H1 (cell line): ENCODE measurements around the gene SBNO2. TPM values are rescaled to one million over a fixed set of nuclear protein-coding genes. Genes with fewer than 3 reads are reported as not detected.

Experiments used
- EP300 ChIP-seq, 2 experiments: IDR thresholded peaks; 1 replicate in 1 of 2; 2 replicates in 1 of 2; pipeline ENCODE4 v1.6.1; 2011 to 2012; ENCODE audit warnings: low read depth in 2 of 2, low read length in 2 of 2, mild to moderate bottlenecking in 2 of 2, borderline replicate concordance in 1 of 2, inconsistent platforms in 1 of 2, moderate library complexity in 1 of 2
- NANOG ChIP-seq: IDR thresholded peaks from 2 replicates; pipeline ENCODE4 v1.6.1; 2011; ENCODE audit warnings: low read length, low read depth, mild to moderate bottlenecking, inconsistent platforms; ENCODE audit not compliant: insufficient read depth, poor library complexity, severe bottlenecking
- SP2 ChIP-seq: IDR thresholded peaks from 2 replicates; pipeline ENCODE4 v1.6.1; 2012; ENCODE audit warnings: mild to moderate bottlenecking, low read length, inconsistent platforms
- ZNF274 ChIP-seq: IDR thresholded peaks from 2 replicates; pipeline ENCODE4 v1.7.0; 2012; ENCODE audit warnings: low read length, borderline replicate concordance; ENCODE audit errors: extremely low read depth
- polyA plus RNA-seq, 7 experiments: library from polyadenylated mRNA; depleted of rRNA in 3 of 7; stranded (reverse) in 5 of 7; unstranded in 2 of 7; fragments of >200 nt in 5 of 7; fragments of 200-250 nt in 2 of 7; gene quantifications; 1 replicate in 5 of 7; 2 replicates in 1 of 7; 4 replicates in 1 of 7; pipeline versions ENCODE4 v1.2.1 to v1.2.3, GENCODE V29; 2011 to 2013; ENCODE audit warnings: missing spikeins in 2 of 7, mixed read lengths in 2 of 7
- total RNA-seq: library from RNA; stranded (reverse); fragmentation: NEBNext Ultra II Directional; extraction: Animal tissue kit (Norgen Biotek cat#: 25700); gene quantifications from 2 replicates; pipeline ENCODE4 v1.2.1, GENCODE V29; 2021

The SBNO2 gene
- total and polyA plus RNA-seq, 2 of the 8 experiments (the other 6 are each of a cell fraction or from before 2014, with no cell fraction given): 12.2 to 31.4 TPM

DNA sequence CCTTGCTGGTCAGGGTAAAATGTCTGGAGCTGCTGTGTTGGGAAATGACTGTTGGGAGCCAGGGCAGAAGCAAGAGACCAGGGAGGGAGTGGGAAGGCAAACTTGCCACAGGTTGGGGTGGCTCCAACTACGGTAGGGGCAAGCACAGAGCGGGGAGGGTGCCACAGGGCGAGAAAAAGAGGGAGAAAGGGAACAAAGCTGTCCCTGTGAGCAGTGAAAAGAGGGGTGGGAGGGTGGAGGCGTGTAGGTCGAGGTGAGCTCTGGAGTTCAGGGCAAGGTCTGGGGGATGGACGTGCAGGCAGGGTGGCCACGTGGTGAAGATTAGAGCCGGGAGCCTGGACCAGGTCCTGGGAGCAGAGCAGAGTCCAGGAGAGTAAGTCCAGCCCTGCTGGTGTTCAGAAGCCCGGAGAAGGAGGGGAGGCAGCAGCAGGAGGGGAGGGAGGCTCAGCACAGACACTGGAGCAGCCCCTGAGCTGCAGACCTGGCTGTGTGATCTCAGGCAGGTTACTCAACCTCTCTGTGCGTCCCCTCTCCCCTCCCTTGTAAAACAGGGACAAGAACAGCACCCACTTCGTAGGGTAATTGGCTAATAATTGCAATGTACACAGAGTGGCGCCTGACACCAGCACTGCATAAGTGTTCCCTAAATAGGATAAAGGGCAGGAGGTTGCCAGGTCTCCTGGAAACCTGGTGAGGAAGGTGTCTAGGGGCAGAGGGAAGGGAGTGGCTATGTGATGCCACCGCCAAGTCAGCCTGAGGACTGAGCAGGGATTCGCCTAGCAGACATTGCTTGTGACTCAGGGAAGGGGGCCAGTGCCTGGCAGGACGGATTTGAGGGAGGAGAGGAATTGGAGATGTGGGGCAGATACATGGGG is 75.7 kb downstream of the SBNO2 start (continued):
- TF ChIP-seq SP2: no peak
- TF ChIP-seq ZNF274: no peak
- no peak for TF ChIP-seq NANOG
- TF ChIP-seq EP300 (IDR thresholded peaks at IDR 0.05; ENCODE audit: borderline replicate concordance in 1 of 2, low read depth in 2 of 2, low read length in 2 of 2): no peak
- TF ChIP-seq, all 59 proteins: peak for 0
